Keratinocyte (primary cell): ENCODE results near the gene CCDC15.

Experiments
- CTCF ChIP-seq, 3 experiments: IDR thresholded peaks in 1 of 3; conservative IDR thresholded peaks in 1 of 3; optimal IDR thresholded peaks in 1 of 3; 2 replicates in 2 of 3; 3 replicates in 1 of 3; pipeline versions ENCODE3 to v1.5.1; 2011; ENCODE audit warnings: low read length in 3 of 3, mild to moderate bottlenecking in 3 of 3, moderate library complexity in 2 of 3, control low read depth in 1 of 3, inconsistent platforms in 1 of 3; ENCODE audit not compliant: insufficient read depth in 2 of 3; ENCODE audit errors: extremely low read depth in 1 of 3
- EZH2 ChIP-seq: IDR thresholded peaks from one replicate; pipeline ENCODE4 v1.6.1; 2012; ENCODE audit warnings: inconsistent platforms, mild to moderate bottlenecking, low read length, moderate library complexity

- TF ChIP-seq CTCF (optimal IDR thresholded peaks at IDR 0.05 in 1 of 3, IDR thresholded peaks at IDR 0.05 in 1 of 3, conservative IDR thresholded peaks at IDR 0.05 in 1 of 3; ENCODE audit: extremely low read depth in 1 of 3, insufficient read depth in 2 of 3, low read length in 3 of 3), result no peak
- TF ChIP-seq EZH2, result no peak
Observed at GRCh38 chr11:125068368-125068767, 114.4 kb downstream of the CCDC15 start.
